ENCODE data around the gene E2F2. TPM values are rescaled to one million over a fixed set of nuclear protein-coding genes. Genes with fewer than 3 reads are reported as not detected.

E2F2 gene
- total RNA-seq, 1 experiment from 2014 or later: 16.3 TPM

- ChIA-PET POLR2A (no interaction called here), RAD21 (ENCODE audit: low non-redundant PET in 1 of 2, low total read pairs in 2 of 2, uncharacterized antibody in 2 of 2, unreplicated experiment in 2 of 2) (no interaction called here), CTCF (interaction anchor here (1.9 kb wide), 1 partner anchor 25 kb away, joined by 6 read pairs; no protein-coding TSS in a partner anchor)
- Histone ChIP-seq H4K20me1 (ENCODE audit: insufficient read depth) (no peaks in the 10 kb centered on the region), H3K4me2 (ENCODE audit: low read length) (no peak overlapping the region), H3K79me2 (ENCODE audit: insufficient read depth, low read length) (peaks cover 45% of the 10 kb centered on the region), H3K4me1 (ENCODE audit: control insufficient read depth in 1 of 2, insufficient read depth in 2 of 2, low read length in 2 of 2) (peaks cover 13 to 24% of the 10 kb centered on the region in 2 experiments), H3K36me3 (ENCODE audit: control insufficient read depth in 1 of 2, insufficient read depth in 2 of 2, low read length in 2 of 2) (peaks cover 9 to 32% of the 10 kb centered on the region in 2 experiments; a peak in 3 of 4 replicates), H3K9me3 (ENCODE audit: control insufficient read depth in 1 of 2, insufficient read depth in 1 of 2, low read depth in 1 of 2, low read length in 2 of 2) (no peaks in the 10 kb centered on the region), H3K9ac (ENCODE audit: low read length) (no peak overlapping the region), H3K27ac (ENCODE audit: low read depth, low read length) (no peak overlapping the region), H3K27me3 (ENCODE audit: insufficient read depth, low read length) (no peaks in the 10 kb centered on the region), H2AFZ (ENCODE audit: low read depth, low read length, poor library complexity, severe bottlenecking) (no peak overlapping the region), H3K4me3 (replicated peaks in 1 of 2; ENCODE audit: low read depth in 1 of 2, low read length in 2 of 2) (no peak overlapping the region), H3K9me2 (ENCODE audit: insufficient read depth) (no peaks in the 10 kb centered on the region)
- no peak for TF ChIP-seq ZBTB33 (IDR thresholded peaks at IDR 0.05; ENCODE audit: extremely low read depth, insufficient replicate concordance, low read length)
- TF ChIP-seq CEBPB (IDR thresholded peaks at IDR 0.05; ENCODE audit: low read depth): no peak
- TF ChIP-seq CTCF (IDR thresholded peaks at IDR 0.05 in 2 of 3, conservative IDR thresholded peaks at IDR 0.05 in 1 of 3; ENCODE audit: borderline replicate concordance in 1 of 3, insufficient read depth in 1 of 3, low read depth in 2 of 3, low read length in 2 of 3): no peak
- no peak for TF ChIP-seq SRF (IDR thresholded peaks at IDR 0.05; ENCODE audit: low read depth)
- no peak for TF ChIP-seq FOSL1 (IDR thresholded peaks at IDR 0.05; ENCODE audit: low read depth)
- no peak for TF ChIP-seq SIN3A (IDR thresholded peaks at IDR 0.05; ENCODE audit: low read depth)
- TF ChIP-seq EZH2 (IDR thresholded peaks at IDR 0.05): no peak
- TF ChIP-seq RAD21 (IDR thresholded peaks at IDR 0.05; ENCODE audit: low read depth): no peak
- no peak for TF ChIP-seq JUND (IDR thresholded peaks at IDR 0.05)
- no peak for TF ChIP-seq REST (IDR thresholded peaks at IDR 0.05; ENCODE audit: low read depth)
- no peak for TF ChIP-seq ATF3 (IDR thresholded peaks at IDR 0.05)
- no peak for TF ChIP-seq EZH2phosphoT487 (IDR thresholded peaks at IDR 0.05; ENCODE audit: borderline replicate concordance)
- no peak for TF ChIP-seq TCF7L2 (IDR thresholded peaks at IDR 0.05; ENCODE audit: borderline replicate concordance, extremely low read depth, insufficient read depth, insufficient read length)
- no peak for TF ChIP-seq POLR2A (IDR thresholded peaks at IDR 0.05; ENCODE audit: borderline replicate concordance, extremely low read depth, insufficient read depth, insufficient read length)
- DNase-seq (ENCODE audit: low read depth, low spot score) (no peak), ATAC-seq (no peak)
- intact Hi-C loops (cut with micrococcal nuclease): no loop called here
- BruUV-seq (replicated peaks): no TSS peak
These were observed 8.6 kb downstream of the E2F2 start for GRCh38 chr1:23522244-23522982.

All from HCT116 (cell line).